Measurements from ENCODE around the gene CCDC117. TPM values are rescaled to one million over a fixed set of nuclear protein-coding genes. Genes with fewer than 3 reads are reported as not detected.

CCDC117 gene
- total RNA-seq, 1 donor from 2014 or later, result 16.2 TPM

GRCh38 chr22:28768701-28769393 lies 3.6 kb upstream of the CCDC117 start:
- Histone ChIP-seq H3K27me3 (ENCODE audit: control insufficient read depth in 3 of 3, insufficient read depth in 3 of 3, low read length in 3 of 3) (no peaks in the 10 kb centered on the region), H3K9me3 (ENCODE audit: control insufficient read depth in 3 of 3, low read length in 3 of 3) (peaks cover 0 to 3% (median 0%) of the 10 kb centered on the region in 3 donors)

GRCh38 chr22:28769394-28770085 lies 3.0 kb upstream of the CCDC117 start:
- Histone ChIP-seq H3K9ac (ENCODE audit: low read depth in 1 of 3, low read length in 3 of 3) (no peak overlapping the region), H3K4me3 (ENCODE audit: low read length in 3 of 3) (no peak overlapping the region), H3K36me3 (ENCODE audit: control insufficient read depth in 3 of 3, insufficient read depth in 3 of 3, low read length in 3 of 3) (peaks cover 0 to 2% (median 1%) of the 10 kb centered on the region in 3 donors), H3K27ac (ENCODE audit: low read depth, low read length) (no peak overlapping the region), H3K27me3 (ENCODE audit: control insufficient read depth in 3 of 3, insufficient read depth in 3 of 3, low read length in 3 of 3) (no peaks in the 10 kb centered on the region), H3K4me1 (ENCODE audit: control insufficient read depth in 3 of 3, insufficient read depth in 3 of 3, low read length in 3 of 3) (peaks cover 4 to 8% (median 7%) of the 10 kb centered on the region in 3 donors), H3K9me3 (ENCODE audit: control insufficient read depth in 3 of 3, low read length in 3 of 3) (peaks cover 0 to 3% (median 0%) of the 10 kb centered on the region in 3 donors)

More at GRCh38 chr22:28768701-28769393, 3.6 kb upstream of the CCDC117 start:
- no peak overlapping the region for H3K27ac ChIP-seq (ENCODE audit: low read depth, low read length)
- H3K4me1 ChIP-seq (ENCODE audit: control insufficient read depth in 3 of 3, insufficient read depth in 3 of 3, low read length in 3 of 3), result peaks cover 4 to 8% (median 6%) of the 10 kb centered on the region in 3 donors
- no peak overlapping the region for H3K4me3 ChIP-seq (ENCODE audit: low read length in 3 of 3)
- no peaks in the 10 kb centered on the region for H3K36me3 ChIP-seq (ENCODE audit: control insufficient read depth in 3 of 3, insufficient read depth in 3 of 3, low read length in 3 of 3)
- H3K9ac ChIP-seq (ENCODE audit: low read depth in 1 of 3, low read length in 3 of 3), result no peak overlapping the region

DNA sequence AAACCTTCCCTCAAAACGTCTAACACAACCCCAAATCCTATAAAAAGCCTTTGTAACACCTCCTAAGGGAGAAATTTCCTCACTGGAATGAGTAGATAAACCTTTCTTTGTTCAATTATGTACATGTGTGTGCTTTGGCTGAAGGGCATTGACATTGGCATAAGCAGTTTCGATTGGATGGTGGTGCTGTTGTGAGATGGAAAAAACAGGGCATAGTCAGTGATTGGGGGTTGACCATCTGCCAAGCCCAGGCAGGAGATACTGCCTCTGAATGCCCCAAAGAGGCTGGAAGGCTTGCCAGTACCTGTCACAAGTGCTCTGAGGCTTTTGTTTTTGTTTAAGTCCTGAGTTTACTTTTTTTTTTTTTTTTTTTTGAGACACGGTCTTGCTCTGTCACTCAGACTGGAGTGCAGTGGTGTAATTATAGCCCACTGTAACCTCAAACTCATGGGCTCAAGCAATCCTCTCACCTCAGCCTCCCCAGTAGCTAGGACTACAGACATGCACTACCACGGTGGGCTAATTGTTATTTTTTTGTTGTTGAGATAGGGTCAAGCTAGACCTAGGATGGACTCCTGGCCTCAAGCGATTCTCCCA lies 1.2 kb upstream of the CCDC117 start:
- Histone ChIP-seq H3K4me1 (ENCODE audit: control insufficient read depth in 3 of 3, insufficient read depth in 3 of 3, low read length in 3 of 3) (peaks cover 7 to 8% (median 7%) of the 10 kb centered on the region in 3 donors), H3K4me3 (ENCODE audit: low read length in 3 of 3) (no peak overlapping the region), H3K27me3 (ENCODE audit: control insufficient read depth in 3 of 3, insufficient read depth in 3 of 3, low read length in 3 of 3) (no peaks in the 10 kb centered on the region), H3K9me3 (ENCODE audit: control insufficient read depth in 3 of 3, low read length in 3 of 3) (peaks cover 0 to 3% (median 0%) of the 10 kb centered on the region in 3 donors), H3K27ac (ENCODE audit: low read depth, low read length) (no peak overlapping the region), H3K9ac (ENCODE audit: low read depth in 1 of 3, low read length in 3 of 3) (no peak overlapping the region), H3K36me3 (ENCODE audit: control insufficient read depth in 3 of 3, insufficient read depth in 3 of 3, low read length in 3 of 3) (peaks cover 4 to 13% (median 10%) of the 10 kb centered on the region in 3 donors)

DNA sequence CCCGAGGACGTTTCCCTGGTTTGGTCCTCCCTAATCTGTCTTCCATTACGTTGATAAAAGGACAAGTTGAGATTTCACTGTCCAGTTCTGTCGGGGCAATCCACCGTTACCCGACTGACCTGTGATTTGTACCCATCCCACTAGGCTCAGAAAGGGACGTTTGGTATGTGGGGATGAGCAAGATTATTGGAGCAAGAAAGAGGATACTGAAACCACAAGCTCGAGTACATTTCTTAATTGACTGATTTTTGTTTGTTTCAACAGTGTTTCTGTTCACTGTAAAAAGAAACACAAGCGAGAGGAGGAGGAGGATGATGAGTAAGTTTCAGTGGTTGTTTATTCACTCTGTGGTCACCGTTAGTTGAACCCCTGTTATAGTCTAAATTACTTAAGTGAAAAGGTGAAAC lies 969 bp downstream of the CCDC117 start:
- peaks cover 0 to 3% (median 0%) of the 10 kb centered on the region in 3 donors for H3K9me3 ChIP-seq (ENCODE audit: control insufficient read depth in 3 of 3, low read length in 3 of 3)
- H3K4me3 ChIP-seq (ENCODE audit: low read length in 3 of 3), result peak overlapping the region; percentile 82 to 89 (median 88)
- peaks cover 4 to 13% (median 12%) of the 10 kb centered on the region in 3 donors for H3K36me3 ChIP-seq (ENCODE audit: control insufficient read depth in 3 of 3, insufficient read depth in 3 of 3, low read length in 3 of 3)
- H3K4me1 ChIP-seq (ENCODE audit: control insufficient read depth in 3 of 3, insufficient read depth in 3 of 3, low read length in 3 of 3), result peaks cover 7 to 8% (median 7%) of the 10 kb centered on the region in 3 donors
- peak overlapping the region; percentile 90 for H3K27ac ChIP-seq (ENCODE audit: low read depth, low read length)
- no peaks in the 10 kb centered on the region for H3K27me3 ChIP-seq (ENCODE audit: control insufficient read depth in 3 of 3, insufficient read depth in 3 of 3, low read length in 3 of 3)
- H3K9ac ChIP-seq (ENCODE audit: low read depth in 1 of 3, low read length in 3 of 3), result peak overlapping the region; percentile 86 to 97 (median 91)

DNA sequence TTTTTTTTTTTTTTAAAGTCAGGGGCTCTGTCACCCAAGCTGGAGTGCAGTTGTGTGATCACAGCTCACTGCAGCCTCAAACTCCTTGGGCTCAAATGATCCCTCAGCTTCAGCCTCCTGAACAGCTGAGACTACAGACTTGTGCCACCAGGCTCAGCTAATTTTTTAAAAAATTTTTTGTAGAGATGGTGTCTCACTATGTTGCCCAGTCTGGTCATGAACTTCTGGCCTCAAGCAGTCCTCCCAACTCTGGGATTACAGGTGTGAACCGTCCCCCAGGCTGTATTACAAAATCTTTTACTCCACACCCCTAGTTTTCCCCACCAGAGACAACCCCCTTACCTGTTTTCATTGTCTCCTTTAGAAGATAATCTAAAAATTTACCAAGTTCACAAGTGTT lies 1.9 kb downstream of the CCDC117 start:
- peaks cover 4 to 13% (median 12%) of the 10 kb centered on the region in 3 donors for H3K36me3 ChIP-seq (ENCODE audit: control insufficient read depth in 3 of 3, insufficient read depth in 3 of 3, low read length in 3 of 3)
- H3K27ac ChIP-seq (ENCODE audit: low read depth, low read length), result no peak overlapping the region
- H3K27me3 ChIP-seq (ENCODE audit: control insufficient read depth in 3 of 3, insufficient read depth in 3 of 3, low read length in 3 of 3), result no peaks in the 10 kb centered on the region
- peaks cover 7 to 11% (median 10%) of the 10 kb centered on the region in 3 donors for H3K4me1 ChIP-seq (ENCODE audit: control insufficient read depth in 3 of 3, insufficient read depth in 3 of 3, low read length in 3 of 3)
- H3K9ac ChIP-seq (ENCODE audit: low read depth in 1 of 3, low read length in 3 of 3), result no peak overlapping the region
- H3K9me3 ChIP-seq (ENCODE audit: control insufficient read depth in 3 of 3, low read length in 3 of 3), result peaks cover 0 to under 1% (median 0%) of the 10 kb centered on the region in 3 donors
- H3K4me3 ChIP-seq (ENCODE audit: low read length in 3 of 3), result no peak overlapping the region

- Histone ChIP-seq H3K4me3 (ENCODE audit: low read length in 3 of 3) (no peak overlapping the region), H3K4me1 (ENCODE audit: control insufficient read depth in 3 of 3, insufficient read depth in 3 of 3, low read length in 3 of 3) (peaks cover 3 to 9% (median 8%) of the 10 kb centered on the region in 3 donors), H3K27ac (ENCODE audit: low read depth, low read length) (no peak overlapping the region), H3K9me3 (ENCODE audit: control insufficient read depth in 3 of 3, low read length in 3 of 3) (no peaks in the 10 kb centered on the region), H3K27me3 (ENCODE audit: control insufficient read depth in 3 of 3, insufficient read depth in 3 of 3, low read length in 3 of 3) (no peaks in the 10 kb centered on the region), H3K36me3 (ENCODE audit: control insufficient read depth in 3 of 3, insufficient read depth in 3 of 3, low read length in 3 of 3) (peaks cover 3 to 37% (median 27%) of the 10 kb centered on the region in 3 donors), H3K9ac (ENCODE audit: low read depth in 1 of 3, low read length in 3 of 3) (no peak overlapping the region)
These were observed 7.3 kb downstream of the CCDC117 start for GRCh38 chr22:28779833-28780232.

- no peak overlapping the region for H3K27ac ChIP-seq (ENCODE audit: low read depth, low read length)
- H3K4me1 ChIP-seq (ENCODE audit: control insufficient read depth in 3 of 3, insufficient read depth in 3 of 3, low read length in 3 of 3), result peaks cover 3 to 9% (median 6%) of the 10 kb centered on the region in 3 donors
- H3K27me3 ChIP-seq (ENCODE audit: control insufficient read depth in 3 of 3, insufficient read depth in 3 of 3, low read length in 3 of 3), result no peaks in the 10 kb centered on the region
- peaks cover 8 to 38% (median 29%) of the 10 kb centered on the region in 3 donors for H3K36me3 ChIP-seq (ENCODE audit: control insufficient read depth in 3 of 3, insufficient read depth in 3 of 3, low read length in 3 of 3)
- H3K9me3 ChIP-seq (ENCODE audit: control insufficient read depth in 3 of 3, low read length in 3 of 3), result no peaks in the 10 kb centered on the region
- no peak overlapping the region for H3K9ac ChIP-seq (ENCODE audit: low read depth in 1 of 3, low read length in 3 of 3)
- H3K4me3 ChIP-seq (ENCODE audit: low read length in 3 of 3), result no peak overlapping the region
These were observed 7.8 kb downstream of the CCDC117 start for GRCh38 chr22:28780296-28780695.

- Histone ChIP-seq H3K27me3 (ENCODE audit: control insufficient read depth in 3 of 3, insufficient read depth in 3 of 3, low read length in 3 of 3) (no peaks in the 10 kb centered on the region), H3K27ac (ENCODE audit: low read depth, low read length) (no peak overlapping the region), H3K4me1 (ENCODE audit: control insufficient read depth in 3 of 3, insufficient read depth in 3 of 3, low read length in 3 of 3) (peaks cover 0 to 9% (median 3%) of the 10 kb centered on the region in 3 donors), H3K36me3 (ENCODE audit: control insufficient read depth in 3 of 3, insufficient read depth in 3 of 3, low read length in 3 of 3) (peaks cover 19 to 57% (median 43%) of the 10 kb centered on the region in 3 donors), H3K4me3 (ENCODE audit: low read length in 3 of 3) (no peak overlapping the region), H3K9me3 (ENCODE audit: control insufficient read depth in 3 of 3, low read length in 3 of 3) (no peaks in the 10 kb centered on the region), H3K9ac (ENCODE audit: low read depth in 1 of 3, low read length in 3 of 3) (no peak overlapping the region)
These were observed 11.5 kb downstream of the CCDC117 start for GRCh38 chr22:28783786-28784671.

- Histone ChIP-seq H3K4me3 (ENCODE audit: low read length in 3 of 3) (no peak overlapping the region), H3K4me1 (ENCODE audit: control insufficient read depth in 3 of 3, insufficient read depth in 3 of 3, low read length in 3 of 3) (no peaks in the 10 kb centered on the region), H3K36me3 (ENCODE audit: control insufficient read depth in 3 of 3, insufficient read depth in 3 of 3, low read length in 3 of 3) (peaks cover 19 to 49% (median 36%) of the 10 kb centered on the region in 3 donors)
These were observed 16.1 kb downstream of the CCDC117 start for GRCh38 chr22:28788601-28789000.

More at GRCh38 chr22:28788601-28789000, 16.1 kb downstream of the CCDC117 start:
- no peaks in the 10 kb centered on the region for H3K27me3 ChIP-seq (ENCODE audit: control insufficient read depth in 3 of 3, insufficient read depth in 3 of 3, low read length in 3 of 3)
- no peak overlapping the region for H3K9ac ChIP-seq (ENCODE audit: low read depth in 1 of 3, low read length in 3 of 3)
- no peak overlapping the region for H3K27ac ChIP-seq (ENCODE audit: low read depth, low read length)
- H3K9me3 ChIP-seq (ENCODE audit: control insufficient read depth in 3 of 3, low read length in 3 of 3), result no peaks in the 10 kb centered on the region

All from skeletal muscle tissue (tissue), 4 donors.